T-cell (primary cell): ENCODE measurements around the gene SORL1-AS1.
"Not testable (repeated sequence)": the region's sequence is repeated elsewhere in the genome, so short reads cannot be mapped to it uniquely, and the experiment has no call there.

Experiments used
- ATAC-seq, 4 experiments: fragments of 200-7000 bp in 3 of 4; fragments of 150-1000 bp in 1 of 4; cut with Tn5 transposase; replicated peaks in 1 of 4; 1 replicate in 3 of 4; 2 replicates in 1 of 4; pipeline ENCODE4 v1.10.0; 2021; ENCODE audit warnings: moderate library complexity in 3 of 4, mild to moderate bottlenecking in 2 of 4, moderate number of reproducible peaks in 1 of 4
- CTCF ChIA-PET, 2 donors: fragments of 300-600 bp; sonication (Branson Sonifier 250); formaldehyde crosslinking; loops; one replicate each; lab custom pipeline; 2022; ENCODE audit warnings: antibody characterized with exemption in 2 of 2; lab: Charles Lee
- POLR2A ChIA-PET, 2 donors: fragments of 300-600 bp; sonication (Branson Sonifier 250); formaldehyde crosslinking; loops; one replicate each; lab custom pipeline; 2022; ENCODE audit warnings: antibody characterized with exemption in 2 of 2; lab: Charles Lee
- DNase-seq, 35 experiments: peaks; one replicate each; pipeline versions ENCODE4 v3.0.0 to v3.0.0-alpha.2; 2013 to 2023
- H3K27ac ChIP-seq: one replicate; pipeline ENCODE4 v1.5.1; 2013; ENCODE audit warnings: low read length
- H3K27me3 ChIP-seq, 2 experiments: replicated peaks in 1 of 2; 1 replicate in 1 of 2; 2 replicates in 1 of 2; pipeline versions ENCODE4 v1.6.1 to v1.7.0; 2013; ENCODE audit warnings: low read length in 1 of 2, mixed read lengths in 1 of 2; ENCODE audit not compliant: control insufficient read depth in 2 of 2, insufficient read depth in 2 of 2; ENCODE audit errors: extremely low read depth in 1 of 2
- H3K36me3 ChIP-seq, 2 donors: 1 replicate in 1 of 2; 2 replicates in 1 of 2; pipeline versions ENCODE4 v1.6.1 to v1.7.0; 2013; ENCODE audit warnings: low read length in 1 of 2; ENCODE audit not compliant: control insufficient read depth in 2 of 2, insufficient read depth in 1 of 2; ENCODE audit errors: extremely low read depth in 1 of 2
- H3K4me1 ChIP-seq, 2 experiments: 1 replicate in 1 of 2; 2 replicates in 1 of 2; pipeline versions ENCODE4 v1.6.1 to v1.7.0; 2013; ENCODE audit warnings: low read length in 2 of 2, mixed read lengths in 1 of 2; ENCODE audit not compliant: insufficient read depth in 2 of 2, control insufficient read depth in 1 of 2; ENCODE audit errors: extremely low read depth in 1 of 2
- H3K4me3 ChIP-seq, 2 donors: 1 replicate in 1 of 2; 2 replicates in 1 of 2; pipeline versions ENCODE4 v1.5.1 to v1.7.0; 2013; ENCODE audit warnings: mild to moderate bottlenecking in 2 of 2, low read length in 1 of 2, moderate library complexity in 1 of 2; ENCODE audit not compliant: control insufficient read depth in 1 of 2; ENCODE audit errors: extremely low read depth in 1 of 2
- H3K9me3 ChIP-seq: 2 replicates; pipeline ENCODE4 v1.7.0; 2013
- H3K27ac Mint-ChIP-seq, 2 donors: one replicate each; pipeline ENCODE4 v1.8.0; 2020 to 2021; ENCODE audit warnings: mild to moderate bottlenecking in 2 of 2, mixed read lengths in 2 of 2
- H3K27me3 Mint-ChIP-seq, 2 donors: one replicate each; pipeline ENCODE4 v1.8.0; 2021 to 2022; ENCODE audit warnings: mixed read lengths in 2 of 2
- H3K36me3 Mint-ChIP-seq: one replicate; pipeline ENCODE4 v1.8.0; 2021; ENCODE audit warnings: mixed read lengths
- H3K4me1 Mint-ChIP-seq, 3 donors: one replicate each; pipeline ENCODE4 v1.8.0; 2020 to 2022; ENCODE audit warnings: mixed read lengths in 3 of 3, mild to moderate bottlenecking in 1 of 3
- H3K4me3 Mint-ChIP-seq, 3 donors: one replicate each; pipeline ENCODE4 v1.8.0; 2020 to 2022; ENCODE audit warnings: mild to moderate bottlenecking in 3 of 3, mixed read lengths in 3 of 3, moderate library complexity in 3 of 3
- H3K9me3 Mint-ChIP-seq, 3 donors: one replicate each; pipeline ENCODE4 v1.8.0; 2020 to 2022; ENCODE audit warnings: mixed read lengths in 3 of 3
- WGBS: methylation state at CpG from one replicate; pipeline ENCODE4 v1.1.5; 2013; ENCODE audit warnings: missing lambda C conversion rate; ENCODE audit not compliant: insufficient coverage; 5-methylcytosine and 5-hydroxymethylcytosine counted together

Gene SORL1-AS1

GRCh38 chr11:121412711-121413415, 39.9 kb downstream of the SORL1-AS1 start:
- no peak for ATAC-seq
- POLR2A ChIA-PET, result no interaction called here
- no CpG with 5 or more reads among the region's 4 CpGs for WGBS
- CTCF ChIA-PET, result interaction anchor here in 1 of 2 donors (0.6 kb wide), 1 partner anchor 112 kb away, joined by 8 read pairs; no protein-coding TSS in a partner anchor
- Histone ChIP-seq H3K9me3 (no peaks in the 10 kb centered on the region), H3K27ac (no peak overlapping the region), H3K4me1 (peaks cover 3 to 23% of the 10 kb centered on the region in 2 experiments), H3K27me3 (no peaks in the 10 kb centered on the region), H3K4me3 (no peak overlapping the region), H3K36me3 (no peaks in the 10 kb centered on the region)
- Mint-ChIP-seq H3K4me1 (peaks cover 29 to 43% (median 37%) of the 10 kb centered on the region in 3 donors), H3K9me3 (no peaks in the 10 kb centered on the region), H3K27me3 (no peaks in the 10 kb centered on the region), H3K27ac (peak overlapping the region; percentile 44 to 79), H3K4me3 (no peak overlapping the region), H3K36me3 (no peaks in the 10 kb centered on the region)
- no peak for DNase-seq

GRCh38 chr11:121412000-121412587, 40.7 kb downstream of the SORL1-AS1 start:
- CTCF ChIA-PET, result interaction anchor here in 1 of 2 donors (0.6 kb wide), 1 partner anchor 15 kb away, joined by 3 read pairs; no protein-coding TSS in a partner anchor
- H3K36me3 Mint-ChIP-seq, result no peaks in the 10 kb centered on the region
- ATAC-seq, result no peak

DNA sequence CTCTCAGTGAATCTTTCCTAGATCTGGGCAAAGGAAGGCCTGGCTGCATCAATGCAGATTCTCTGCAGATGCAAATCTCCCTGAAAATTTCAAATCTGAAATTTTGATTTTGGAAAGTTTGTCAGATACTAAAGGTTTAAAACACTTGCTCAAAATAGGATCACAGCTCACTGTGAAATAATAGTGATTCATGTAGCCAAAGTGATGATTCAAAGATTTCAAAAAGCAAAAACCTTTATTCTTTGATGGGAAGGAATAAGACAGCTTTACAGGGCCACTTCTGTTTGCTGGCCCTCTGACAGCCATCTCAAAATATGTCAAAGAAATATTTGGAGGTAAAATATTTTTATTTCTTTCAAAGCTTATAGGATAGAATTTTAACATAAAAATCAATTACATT, 41.4 kb downstream of the SORL1-AS1 start:
- H3K4me3 Mint-ChIP-seq, H3K27ac ChIP-seq, DNase-seq, H3K27me3 ChIP-seq, H3K36me3 ChIP-seq, H3K27me3 Mint-ChIP-seq, H3K4me3 ChIP-seq, H3K9me3 ChIP-seq, H3K4me1 ChIP-seq, POLR2A ChIA-PET, ATAC-seq, H3K9me3 Mint-ChIP-seq, CTCF ChIA-PET, H3K36me3 Mint-ChIP-seq: not testable (repeated sequence)
- Mint-ChIP-seq H3K27ac (peak overlapping the region in 1 of 2 donors; percentile 6), H3K4me1 (peaks cover 17 to 29% (median 24%) of the 10 kb centered on the region in 3 donors)

More at GRCh38 chr11:121412000-121412587, 40.7 kb downstream of the SORL1-AS1 start:
- no peaks in the 10 kb centered on the region for H3K27me3 Mint-ChIP-seq
- Histone ChIP-seq H3K27ac (no peak overlapping the region), H3K9me3 (no peaks in the 10 kb centered on the region), H3K27me3 (no peaks in the 10 kb centered on the region), H3K36me3 (no peaks in the 10 kb centered on the region), H3K4me1 (peaks cover 0 to 16% of the 10 kb centered on the region in 2 experiments), H3K4me3 (no peak overlapping the region)
- no peak overlapping the region for H3K4me3 Mint-ChIP-seq
- peaks cover 23 to 36% (median 30%) of the 10 kb centered on the region in 3 donors for H3K4me1 Mint-ChIP-seq
- 100% methylated on average over 2 of the region's 4 CpGs for WGBS
- peak overlapping the region; percentile 40 to 63 for H3K27ac Mint-ChIP-seq
- no peak for DNase-seq
- no peaks in the 10 kb centered on the region for H3K9me3 Mint-ChIP-seq
- POLR2A ChIA-PET, result no interaction called here

GRCh38 chr11:121410041-121410440, 42.7 kb downstream of the SORL1-AS1 start:
- H3K4me3 Mint-ChIP-seq, ATAC-seq, DNase-seq, H3K27ac ChIP-seq, H3K4me3 ChIP-seq, H3K27me3 ChIP-seq, H3K9me3 ChIP-seq, H3K36me3 Mint-ChIP-seq, H3K36me3 ChIP-seq, H3K9me3 Mint-ChIP-seq, H3K4me1 ChIP-seq, CTCF ChIA-PET, H3K27me3 Mint-ChIP-seq: not testable (repeated sequence)
- POLR2A ChIA-PET, result interaction anchor here in 1 of 2 donors (0.6 kb wide), 1 partner anchor 115 kb away, joined by 7 read pairs; no protein-coding TSS in a partner anchor
- Mint-ChIP-seq H3K4me1 (peaks cover 8 to 28% (median 24%) of the 10 kb centered on the region in 3 donors), H3K27ac (peak overlapping the region in 1 of 2 donors; percentile 22)
- no CpG with 5 or more reads among the region's 2 CpGs for WGBS

- Mint-ChIP-seq H3K4me3 (no peak overlapping the region), H3K9me3 (no peaks in the 10 kb centered on the region), H3K27me3 (no peaks in the 10 kb centered on the region), H3K36me3 (no peaks in the 10 kb centered on the region), H3K4me1 (peaks cover 8 to 25% (median 23%) of the 10 kb centered on the region in 3 donors), H3K27ac (no peak overlapping the region)
- ChIA-PET CTCF (interaction anchor here (0.6 kb wide), 3 partner anchors 86 to 256 kb away, joined by 3 to 5 read pairs (median 4); no protein-coding TSS in a partner anchor), POLR2A (interaction anchor here (0.6 to 1.1 kb wide), 5 partner anchors 9 to 203 kb away, joined by 3 to 4 read pairs (median 3); partner anchors contain the start of gene SC5D (in 1 of the 2))
- Histone ChIP-seq H3K9me3 (no peaks in the 10 kb centered on the region), H3K27me3 (no peaks in the 10 kb centered on the region), H3K27ac (no peak overlapping the region), H3K4me1 (no peaks in the 10 kb centered on the region), H3K36me3 (no peaks in the 10 kb centered on the region), H3K4me3 (no peak overlapping the region)
- DNase-seq (no peak), ATAC-seq (no peak)
- 92% methylated on average over 2 of the region's 2 CpGs for WGBS
These were observed 43.9 kb downstream of the SORL1-AS1 start for GRCh38 chr11:121408830-121409229.

DNA sequence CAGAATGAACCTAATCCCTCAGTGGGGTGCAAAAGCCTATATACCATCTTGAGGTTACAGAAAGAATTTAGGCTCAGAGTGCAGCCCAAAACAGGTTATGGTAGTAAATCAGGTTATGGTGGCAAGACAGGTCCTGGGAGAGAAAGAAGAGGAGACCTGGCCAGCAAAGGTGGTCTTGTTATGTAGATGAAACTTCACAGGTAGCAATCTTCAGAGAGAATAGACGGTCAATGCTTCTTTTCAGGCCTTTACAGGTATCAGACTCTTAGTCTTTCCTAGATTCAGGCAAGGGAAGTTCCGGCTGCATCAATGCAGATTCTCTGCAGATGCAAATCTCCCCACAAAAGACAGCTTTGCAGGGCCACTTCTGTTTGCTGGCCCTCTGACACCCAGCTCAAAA, 46.5 kb downstream of the SORL1-AS1 start:
- no peaks in the 10 kb centered on the region for H3K9me3 ChIP-seq
- peaks cover 2% of the 10 kb centered on the region for H3K36me3 Mint-ChIP-seq
- H3K36me3 ChIP-seq, result no peaks in the 10 kb centered on the region
- no peaks in the 10 kb centered on the region for H3K27me3 ChIP-seq
- H3K27ac ChIP-seq, result no peak overlapping the region
- H3K27ac Mint-ChIP-seq, result peak overlapping the region in 1 of 2 donors; percentile 23
- H3K4me3 ChIP-seq, result no peak overlapping the region
- 80% methylated on average over 1 of the region's 2 CpGs for WGBS
- POLR2A ChIA-PET, result interaction anchor here (0.6 kb wide), 2 partner anchors 19 to 1677 kb away, joined by 3 to 4 read pairs; no protein-coding TSS in a partner anchor
- no peaks in the 10 kb centered on the region for H3K27me3 Mint-ChIP-seq
- no peak for DNase-seq
- no peaks in the 10 kb centered on the region for H3K4me1 ChIP-seq
- CTCF ChIA-PET, result interaction anchor here (0.6 to 1.1 kb wide), 5 partner anchors 21 to 114 kb away, joined by 3 to 5 read pairs (median 3); no protein-coding TSS in a partner anchor
- peaks cover 0 to 10% (median 0%) of the 10 kb centered on the region in 3 donors for H3K9me3 Mint-ChIP-seq
- H3K4me3 Mint-ChIP-seq, result no peak overlapping the region
- ATAC-seq, result no peak
- H3K4me1 Mint-ChIP-seq, result peaks cover 6 to 18% (median 12%) of the 10 kb centered on the region in 3 donors
